K562 (cell line): ENCODE data around the gene TM2D3. TPM values are rescaled to one million over a fixed set of nuclear protein-coding genes. Genes with fewer than 3 reads are reported as not detected.

Experiments used
- ATF7 ChIP-seq: fragments of 450-650 bp; IDR thresholded peaks from 2 replicates; pipeline ENCODE4 v1.7.1; 2014; ENCODE audit warnings: mild to moderate bottlenecking, moderate library complexity
- CCNT2 ChIP-seq: IDR thresholded peaks from 2 replicates; pipeline ENCODE4 v1.6.1; 2011; ENCODE audit warnings: borderline replicate concordance, low read depth, mild to moderate bottlenecking, moderate library complexity, mixed read lengths, low read length; ENCODE audit not compliant: insufficient read length; ENCODE audit errors: extremely low read depth
- CHD2 ChIP-seq: IDR thresholded peaks from 2 replicates; pipeline ENCODE4 v1.6.1; 2011; ENCODE audit warnings: low read depth, low read length
- CREB3L1 ChIP-seq: fragments of 450-650 bp; IDR thresholded peaks from 2 replicates; pipeline ENCODE4 v1.6.1; 2014; ENCODE audit warnings: low read depth, mild to moderate bottlenecking, moderate library complexity, borderline replicate concordance
- ELF1 ChIP-seq: fragments of 200-800 bp; sonication (Bioruptor generic); IDR thresholded peaks from 2 replicates; pipeline ENCODE4 v1.6.1; 2016; ENCODE audit warnings: missing genetic modification characterization, missing compliant biosample characterization
- GTF2A2 ChIP-seq: IDR thresholded peaks from 2 replicates; pipeline ENCODE4 v1.6.1; 2016; ENCODE audit warnings: mild to moderate bottlenecking, missing genetic modification characterization, missing compliant biosample characterization
- GTF2E2 ChIP-seq: fragments of 200-800 bp; sonication (Bioruptor generic); IDR thresholded peaks from 2 replicates; pipeline ENCODE4 v1.6.1; 2016; ENCODE audit warnings: missing genetic modification characterization, missing compliant biosample characterization
- GTF2F1 ChIP-seq: IDR thresholded peaks from 2 replicates; pipeline ENCODE4 v1.6.1; 2011; ENCODE audit warnings: low read depth, low read length, improper control_type of control experiment
- HBP1 ChIP-seq: fragments of 450-650 bp; formaldehyde crosslinking; IDR thresholded peaks from 2 replicates; pipeline ENCODE4 v1.4.0; 2022; ENCODE audit warnings: missing genetic modification characterization
- LCOR ChIP-seq: sonication (generic); formaldehyde crosslinking; IDR thresholded peaks from 2 replicates; pipeline ENCODE4 v1.8.0; 2022; ENCODE audit warnings: mild to moderate bottlenecking, missing genetic modification reagents
- MAFG ChIP-seq: fragments of 450-650 bp; conservative IDR thresholded peaks from 2 replicates; pipeline ENCODE4 v1.6.1; 2016; ENCODE audit warnings: missing genetic modification characterization, missing compliant biosample characterization
- MTA3 ChIP-seq: fragments of 450-650 bp; formaldehyde crosslinking; IDR thresholded peaks from 2 replicates; pipeline ENCODE4 v1.6.1; 2017; ENCODE audit warnings: mild to moderate bottlenecking, borderline replicate concordance
- NRF1 ChIP-seq, 2 experiments: fragments of 450-650 bp; IDR thresholded peaks in 1 of 2; conservative IDR thresholded peaks in 1 of 2; 2 replicates each; pipeline ENCODE4 v1.6.1; 2014; ENCODE audit warnings: mild to moderate bottlenecking in 2 of 2
- RNF2 ChIP-seq: sonication (generic); IDR thresholded peaks from 2 replicates; pipeline ENCODE4 v1.6.1; 2016
- TBP ChIP-seq: optimal IDR thresholded peaks from 2 replicates; pipeline ENCODE3; 2011; ENCODE audit warnings: low read depth, low read length, improper control_type of control experiment
- ZBED1 ChIP-seq: IDR thresholded peaks from 2 replicates; pipeline ENCODE4 v1.6.1; 2014
- polyA plus RNA-seq, 8 experiments: library from polyadenylated mRNA; depleted of rRNA in 4 of 8; stranded (reverse) in 5 of 8; unstranded in 3 of 8; fragments of >200 nt; fragmentation: Nextera tagmentation in 2 of 8; fragmentation: Illumina TruSeq in 1 of 8; extraction: Ambion mirVana in 2 of 8; extraction: Trizol in 1 of 8; gene quantifications; 2 replicates each; pipeline versions ENCODE4 v1.2.1 to v1.2.3, GENCODE V29; 2011 to 2014; ENCODE audit warnings: inconsistent platforms in 1 of 8, missing spikeins in 1 of 8
- total RNA-seq, 7 experiments: library from RNA; depleted of rRNA in 6 of 7; stranded (reverse); fragments of >200 nt in 6 of 7; fragmentation: Illumina TruSeq in 2 of 7; extraction: Trizol in 2 of 7; gene quantifications; 2 replicates each; pipeline versions ENCODE4 v1.2.1 to v1.2.3, GENCODE V29; 2011 to 2021; ENCODE audit warnings: low replicate concordance in 1 of 7
- TF ChIP-seq, protein P1 (sequence below), 2 experiments: fragments of 450-650 bp; formaldehyde crosslinking in 1 of 2; IDR thresholded peaks; 2 replicates each; pipeline versions ENCODE4 v1.4.0 to v1.6.1; 2014 to 2020; ENCODE audit warnings: mild to moderate bottlenecking in 2 of 2, borderline replicate concordance in 1 of 2, low read depth in 1 of 2

The TM2D3 gene
- total and polyA plus RNA-seq, 9 of the 15 experiments (the other 6 are each of a cell fraction or from before 2014, with no cell fraction given), result 16.5 to 67.9 (median 31.3) TPM

DNA sequence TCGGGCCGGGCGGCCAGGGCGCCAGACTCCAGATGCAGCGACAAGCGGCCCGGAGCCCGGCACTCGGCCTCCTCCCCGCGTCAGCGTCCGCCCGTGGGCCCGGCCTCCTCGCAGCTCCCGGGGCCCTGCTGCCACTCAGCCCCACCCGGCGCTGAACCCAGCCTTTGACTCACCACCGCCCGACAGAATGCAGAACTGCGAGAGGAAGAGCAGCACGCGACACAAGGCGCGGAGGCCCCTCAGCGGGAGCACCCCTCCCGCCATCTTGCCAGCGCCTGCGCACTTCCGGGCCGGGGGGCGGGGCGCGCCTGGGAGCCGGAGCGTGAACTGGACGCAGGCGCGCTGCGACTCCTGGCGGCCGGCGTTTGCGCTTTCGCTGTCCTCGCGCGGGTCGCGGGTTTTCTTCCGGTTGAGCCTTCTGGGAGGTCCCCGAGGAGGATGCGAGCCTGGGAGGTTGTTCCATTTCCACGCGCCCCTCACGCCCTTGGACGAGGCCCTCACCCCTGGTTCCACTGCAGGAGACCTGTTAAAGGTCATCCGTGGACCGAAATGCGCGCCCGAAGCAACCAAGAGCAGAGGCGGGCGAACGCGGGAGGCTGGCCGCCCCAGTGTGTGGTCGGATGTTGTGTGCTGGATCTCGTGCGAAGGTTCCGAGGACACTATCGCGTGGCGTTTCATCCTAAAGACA, at the start of gene TM2D3 (continued):
- TF ChIP-seq GTF2A2 (tag) (no peak), MTA3 (peak; percentile 77), ZBED1 (0 out of 2 replicates have a peak, but pooled peaks have one; percentile 46), ELF1 (tag) (peak; percentile 95), MAFG (tag) (no peak), CHD2 (peak; percentile 76; the same call in 1 of the 2 replicates), ATF7 (peak; percentile 80; the same call in 1 of the 2 replicates), GTF2F1 (no peak), GTF2E2 (tag) (0 out of 2 replicates have a peak, but pooled peaks have one; percentile 9), LCOR (CRISPR knock-in tag) (peak; percentile 79), CREB3L1 (peak; percentile 50; the same call in 1 of the 2 replicates), RNF2 (0 out of 2 replicates have a peak, but pooled peaks have one; percentile 23), NRF1 (conservative IDR thresholded peaks at IDR 0.05 in 1 of 2, IDR thresholded peaks at IDR 0.05 in 1 of 2) (peak; percentile 95), TBP (peak; percentile 89), HBP1 (no peak), CCNT2 (peak; percentile 82)
- TF ChIP-seq, protein P1, sequence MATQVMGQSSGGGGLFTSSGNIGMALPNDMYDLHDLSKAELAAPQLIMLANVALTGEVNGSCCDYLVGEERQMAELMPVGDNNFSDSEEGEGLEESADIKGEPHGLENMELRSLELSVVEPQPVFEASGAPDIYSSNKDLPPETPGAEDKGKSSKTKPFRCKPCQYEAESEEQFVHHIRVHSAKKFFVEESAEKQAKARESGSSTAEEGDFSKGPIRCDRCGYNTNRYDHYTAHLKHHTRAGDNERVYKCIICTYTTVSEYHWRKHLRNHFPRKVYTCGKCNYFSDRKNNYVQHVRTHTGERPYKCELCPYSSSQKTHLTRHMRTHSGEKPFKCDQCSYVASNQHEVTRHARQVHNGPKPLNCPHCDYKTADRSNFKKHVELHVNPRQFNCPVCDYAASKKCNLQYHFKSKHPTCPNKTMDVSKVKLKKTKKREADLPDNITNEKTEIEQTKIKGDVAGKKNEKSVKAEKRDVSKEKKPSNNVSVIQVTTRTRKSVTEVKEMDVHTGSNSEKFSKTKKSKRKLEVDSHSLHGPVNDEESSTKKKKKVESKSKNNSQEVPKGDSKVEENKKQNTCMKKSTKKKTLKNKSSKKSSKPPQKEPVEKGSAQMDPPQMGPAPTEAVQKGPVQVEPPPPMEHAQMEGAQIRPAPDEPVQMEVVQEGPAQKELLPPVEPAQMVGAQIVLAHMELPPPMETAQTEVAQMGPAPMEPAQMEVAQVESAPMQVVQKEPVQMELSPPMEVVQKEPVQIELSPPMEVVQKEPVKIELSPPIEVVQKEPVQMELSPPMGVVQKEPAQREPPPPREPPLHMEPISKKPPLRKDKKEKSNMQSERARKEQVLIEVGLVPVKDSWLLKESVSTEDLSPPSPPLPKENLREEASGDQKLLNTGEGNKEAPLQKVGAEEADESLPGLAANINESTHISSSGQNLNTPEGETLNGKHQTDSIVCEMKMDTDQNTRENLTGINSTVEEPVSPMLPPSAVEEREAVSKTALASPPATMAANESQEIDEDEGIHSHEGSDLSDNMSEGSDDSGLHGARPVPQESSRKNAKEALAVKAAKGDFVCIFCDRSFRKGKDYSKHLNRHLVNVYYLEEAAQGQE (IDR thresholded peaks at IDR 0.05; ENCODE audit: borderline replicate concordance), result peak; percentile 30; the same call in 1 of the 2 replicates
- TF ChIP-seq, protein P1 (CRISPR knock-in tag; IDR thresholded peaks at IDR 0.05; ENCODE audit: low read depth), result no peak
